ENCODE measurements around the gene TRMT5. TPM values are rescaled to one million over a fixed set of nuclear protein-coding genes. Genes with fewer than 3 reads are reported as not detected.

The TRMT5 gene
- total and polyA plus RNA-seq, 10 donors, result 3.3 to 11.4 (median 5.9) TPM

- Histone ChIP-seq H3K36me3 (no peaks in the 10 kb centered on the region), H3K9me3 (no peaks in the 10 kb centered on the region), H3K4me3 (no peak overlapping the region), H3K27ac (no peak overlapping the region), H3K4me1 (no peaks in the 10 kb centered on the region), H3K27me3 (replicated peaks in 1 of 7) (no peaks in the 10 kb centered on the region)
- no peak for DNase-seq
- 90 to 98% (median 94%) methylated on average over 3 of the region's 3 CpGs for WGBS, 5 donors
- intact Hi-C loops (cut with DNase I; ENCODE audit: low total_unique reads), result no loop called here
- TF ChIP-seq CTCF (IDR thresholded peaks at IDR 0.05 in 8 of 11, conservative IDR thresholded peaks at IDR 0.05 in 3 of 11), result no peak
- TF ChIP-seq POLR2AphosphoS5 (IDR thresholded peaks at IDR 0.05), result no peak
- no peak for TF ChIP-seq POLR2A (IDR thresholded peaks at IDR 0.05)
Measured at GRCh38 chr14:60946773-60947172, 34.1 kb downstream of the TRMT5 start.

DNA sequence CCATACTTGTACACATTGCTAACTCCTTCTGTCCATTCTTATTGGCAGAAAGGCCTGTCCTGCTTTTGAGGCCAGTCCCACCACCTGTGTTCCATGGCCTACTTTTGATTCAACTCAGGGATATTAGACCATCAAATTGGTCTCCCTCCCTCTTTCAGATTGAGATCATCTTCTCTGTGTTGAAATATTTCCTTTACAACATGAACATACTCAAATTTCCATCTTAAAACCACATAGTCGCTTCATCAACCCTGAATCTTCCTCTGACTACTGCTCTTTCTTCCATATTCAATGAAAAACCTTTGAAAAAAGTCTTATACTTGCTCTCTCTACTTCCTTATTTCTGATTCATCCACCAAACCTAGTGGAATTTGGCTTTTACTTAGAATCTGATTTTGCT lies 34.9 kb downstream of the TRMT5 start:
- H3K4me1 ChIP-seq, result no peaks in the 10 kb centered on the region
- H3K27me3 ChIP-seq (replicated peaks in 1 of 7), result no peaks in the 10 kb centered on the region
- no peak for TF ChIP-seq POLR2AphosphoS5 (IDR thresholded peaks at IDR 0.05)
- TF ChIP-seq POLR2A (IDR thresholded peaks at IDR 0.05), result no peak
- TF ChIP-seq CTCF (IDR thresholded peaks at IDR 0.05 in 8 of 11, conservative IDR thresholded peaks at IDR 0.05 in 3 of 11), result no peak
- 35 to 83% (median 60%) methylated on average over 1 of the region's 1 CpG for WGBS, 5 donors
- intact Hi-C loops (cut with DNase I; ENCODE audit: low total_unique reads), result no loop called here
- H3K27ac ChIP-seq, result no peak overlapping the region
- DNase-seq, result no peak
- H3K36me3 ChIP-seq, result peaks cover 0 to 4% (median 0%) of the 10 kb centered on the region in 6 donors
- H3K9me3 ChIP-seq, result no peaks in the 10 kb centered on the region
- no peak overlapping the region for H3K4me3 ChIP-seq

DNA sequence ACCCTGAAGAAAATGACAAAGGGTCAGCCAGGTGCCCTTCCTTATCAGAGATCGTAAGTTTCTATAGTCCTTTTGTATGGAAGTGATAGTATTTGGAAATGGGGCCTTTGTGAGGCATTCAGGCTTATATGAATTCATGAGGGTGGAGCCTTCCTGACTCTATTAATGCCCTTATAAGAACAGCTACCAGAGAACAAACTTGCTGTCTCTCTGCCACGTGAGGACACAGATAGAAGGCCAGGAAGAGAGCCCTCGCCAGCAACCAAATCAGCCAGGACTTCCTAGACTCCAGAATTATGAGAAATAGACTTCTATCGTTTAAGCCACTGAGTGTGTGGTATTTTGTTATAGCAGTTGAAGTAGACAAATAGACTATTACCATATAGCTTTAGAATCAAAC lies 36.7 kb downstream of the TRMT5 start:
- no peaks in the 10 kb centered on the region for H3K27me3 ChIP-seq (replicated peaks in 1 of 7)
- no peak for DNase-seq
- H3K9me3 ChIP-seq, result no peaks in the 10 kb centered on the region
- no peaks in the 10 kb centered on the region for H3K4me1 ChIP-seq
- peaks cover 0 to 4% (median 0%) of the 10 kb centered on the region in 6 donors for H3K36me3 ChIP-seq
- H3K27ac ChIP-seq, result no peak overlapping the region
- 71 to 83% (median 74%) methylated on average over 4 of the region's 4 CpGs for WGBS, 5 donors
- no peak for TF ChIP-seq CTCF (IDR thresholded peaks at IDR 0.05 in 8 of 11, conservative IDR thresholded peaks at IDR 0.05 in 3 of 11)
- TF ChIP-seq POLR2AphosphoS5 (IDR thresholded peaks at IDR 0.05), result no peak
- TF ChIP-seq POLR2A (IDR thresholded peaks at IDR 0.05), result no peak
- intact Hi-C loops (cut with DNase I; ENCODE audit: low total_unique reads), result no loop called here
- H3K4me3 ChIP-seq, result no peak overlapping the region

GRCh38 chr14:60943637-60944032 lies 37.2 kb downstream of the TRMT5 start:
- Histone ChIP-seq H3K9me3 (no peaks in the 10 kb centered on the region), H3K36me3 (peaks cover 0 to 4% (median 0%) of the 10 kb centered on the region in 6 donors), H3K4me3 (no peak overlapping the region), H3K4me1 (no peaks in the 10 kb centered on the region), H3K27me3 (replicated peaks in 1 of 7) (no peaks in the 10 kb centered on the region), H3K27ac (no peak overlapping the region)
- DNase-seq, result no peak
- intact Hi-C loops (cut with DNase I; ENCODE audit: low total_unique reads), result no loop called here
- 90 to 99% (median 96%) methylated on average over 1 of the region's 1 CpG for WGBS, 5 donors
- TF ChIP-seq CTCF (IDR thresholded peaks at IDR 0.05 in 8 of 11, conservative IDR thresholded peaks at IDR 0.05 in 3 of 11), result no peak
- TF ChIP-seq POLR2A (IDR thresholded peaks at IDR 0.05), result no peak
- TF ChIP-seq POLR2AphosphoS5 (IDR thresholded peaks at IDR 0.05), result no peak
